ENCODE data around the gene B4GALNT1.
"Not testable (repeated sequence)": the region's sequence is repeated elsewhere in the genome, so short reads cannot be mapped to it uniquely, and the experiment has no call there.

B4GALNT1 gene

DNA sequence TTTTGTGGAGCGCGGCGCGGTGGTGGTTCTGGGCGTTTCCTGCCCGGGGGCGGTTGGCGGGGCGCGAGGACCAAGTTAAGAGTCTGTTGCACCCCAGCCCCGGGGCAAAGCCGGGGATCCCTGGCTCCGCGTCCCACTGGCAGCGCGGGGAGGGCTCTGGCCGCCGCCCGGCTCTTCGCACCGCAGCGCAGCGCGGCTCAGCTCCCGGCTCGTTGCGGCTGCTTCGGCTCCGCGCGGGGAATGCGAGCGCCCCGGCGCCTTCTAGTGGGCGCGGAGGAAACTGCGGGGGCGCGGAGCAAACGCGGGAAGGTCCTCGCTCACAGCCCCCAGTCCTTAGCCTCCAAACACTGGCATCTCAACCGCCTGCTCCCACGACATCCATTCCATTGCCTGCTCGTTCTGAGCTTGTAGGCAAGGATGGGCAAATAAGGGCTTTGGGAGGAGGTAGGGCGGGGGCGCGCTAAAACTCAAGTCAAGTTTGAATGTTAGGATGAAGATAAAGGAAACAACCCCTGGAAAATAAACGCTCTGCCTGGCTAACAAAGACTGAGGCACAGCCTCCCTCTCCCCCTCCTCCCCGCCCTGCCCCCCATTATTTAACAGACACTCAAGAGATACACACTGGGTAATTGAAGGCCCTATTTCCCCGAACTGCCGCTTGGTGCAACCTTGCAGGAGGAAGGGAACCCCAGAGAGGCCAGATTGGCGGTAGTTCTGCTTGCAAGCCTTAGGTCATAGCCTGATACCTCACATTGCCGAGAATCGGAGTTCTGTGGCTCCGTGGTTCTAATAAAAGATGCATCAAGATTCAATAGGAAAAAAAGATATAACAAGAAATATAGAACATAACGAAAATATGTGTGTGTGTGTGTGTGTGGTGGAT, at the start of gene B4GALNT1:
TSS of gene B4GALNT1 (minus strand) at position 244 of the 883 bp plus-strand sequence. CDS start 1,069 bp downstream, outside the sequence.
- peak; percentile 59 to 65 for DNase-seq

DNA sequence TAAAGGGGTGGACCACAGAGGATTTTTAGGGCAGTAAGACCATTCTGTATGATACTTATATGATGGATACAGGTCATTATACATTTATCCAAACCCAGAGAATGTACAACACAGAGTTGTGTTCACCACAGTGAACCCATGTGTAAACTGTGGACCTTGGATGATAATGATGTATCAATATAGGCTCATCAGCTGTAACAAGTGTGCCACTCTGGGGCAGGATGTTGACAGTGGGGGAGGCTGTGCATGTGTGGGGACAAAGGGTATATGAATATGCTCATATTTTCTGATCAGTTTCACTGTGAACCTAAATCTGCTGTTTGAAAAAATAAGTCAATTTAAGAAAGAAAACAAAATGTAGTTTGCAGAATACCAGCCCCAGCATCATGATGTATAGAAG, 46.7 kb upstream of the B4GALNT1 start:
- no peak for DNase-seq

DNA sequence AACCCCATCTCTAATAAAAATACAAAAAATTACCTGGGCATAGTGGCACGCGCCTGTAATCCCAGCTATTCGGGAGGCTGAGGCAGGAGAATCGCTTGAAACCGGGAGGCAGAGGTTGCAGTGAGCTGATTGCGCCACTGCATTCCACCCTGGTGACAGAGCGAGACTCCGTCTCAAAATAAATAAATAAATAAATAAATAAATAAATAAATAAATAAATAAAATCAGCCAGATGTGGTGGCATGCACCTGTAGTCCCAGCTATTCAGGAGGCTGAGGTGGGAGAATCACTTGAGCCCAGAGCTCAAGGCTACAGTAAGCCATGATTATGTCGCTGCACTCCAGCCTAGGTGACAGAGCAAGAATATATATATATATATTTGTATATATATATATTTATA, 44.9 kb upstream of the B4GALNT1 start:
- DNase-seq = not testable (repeated sequence)

GRCh38 chr12:57674691-57675090, 41.7 kb upstream of the B4GALNT1 start:
- no peak for DNase-seq

DNA sequence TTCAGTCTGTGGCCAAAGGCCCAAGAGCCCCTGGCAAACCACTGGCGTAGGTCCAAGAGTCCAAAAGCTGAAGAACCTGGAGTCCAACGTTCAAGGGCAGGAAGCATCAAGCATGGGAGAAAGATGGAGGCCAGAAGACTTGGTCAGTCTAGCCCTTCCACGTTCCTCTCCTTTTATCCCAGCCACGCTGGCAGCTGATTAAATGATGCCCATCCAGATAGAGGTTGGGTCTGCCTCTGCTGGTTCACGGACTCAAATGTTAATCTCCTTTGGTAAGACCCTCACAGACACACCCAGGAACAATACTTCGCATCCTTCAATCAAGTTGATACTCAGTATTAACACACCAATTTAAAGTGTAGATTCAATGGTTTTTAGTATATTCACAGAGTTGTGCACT, 39.8 kb upstream of the B4GALNT1 start:
- DNase-seq = no peak

GRCh38 chr12:57671811-57672210, 38.8 kb upstream of the B4GALNT1 start:
- DNase-seq = not testable (repeated sequence)

DNA sequence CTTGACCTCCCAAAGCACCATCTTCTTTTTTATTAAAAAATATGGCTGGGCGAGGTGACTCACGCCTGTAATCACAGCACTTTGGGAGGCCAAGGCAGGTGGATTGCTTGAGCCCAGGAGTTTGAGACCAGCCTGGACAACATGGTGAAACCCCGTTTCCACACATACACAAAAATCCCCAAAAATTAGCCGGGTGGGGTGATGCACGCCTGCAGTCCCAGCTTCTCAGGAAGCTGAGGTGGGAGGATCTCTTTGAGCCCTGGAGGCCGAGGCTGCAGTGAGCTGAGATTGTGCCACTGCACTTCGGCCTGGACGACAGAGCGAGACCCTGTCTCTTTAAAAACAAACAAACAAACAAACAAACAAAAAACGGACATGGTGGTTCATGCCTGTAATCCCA, 36.7 kb upstream of the B4GALNT1 start:
- not testable (repeated sequence) for DNase-seq

DNA sequence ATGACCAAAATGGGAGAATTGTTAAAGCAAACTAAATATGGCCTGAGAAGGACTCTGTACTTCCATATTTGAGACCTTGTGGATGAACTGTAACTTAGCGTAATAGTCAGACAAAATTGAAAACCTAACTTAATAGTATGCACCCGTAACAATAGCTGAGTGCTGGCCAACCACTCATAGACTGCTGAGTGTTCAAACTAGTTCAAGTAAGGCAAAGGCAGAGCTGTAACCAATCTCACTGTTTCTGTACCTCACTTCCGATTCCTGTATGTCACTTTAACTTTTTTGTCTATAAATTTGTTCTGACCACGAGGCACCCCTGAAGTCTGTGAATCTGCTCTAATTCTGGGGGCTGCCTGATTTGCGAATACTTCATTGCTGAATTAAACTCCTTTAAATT, 33.9 kb upstream of the B4GALNT1 start:
- no peak for DNase-seq

- not testable (repeated sequence) for DNase-seq
Measured at GRCh38 chr12:57665066-57665820, 32.2 kb upstream of the B4GALNT1 start.

DNA sequence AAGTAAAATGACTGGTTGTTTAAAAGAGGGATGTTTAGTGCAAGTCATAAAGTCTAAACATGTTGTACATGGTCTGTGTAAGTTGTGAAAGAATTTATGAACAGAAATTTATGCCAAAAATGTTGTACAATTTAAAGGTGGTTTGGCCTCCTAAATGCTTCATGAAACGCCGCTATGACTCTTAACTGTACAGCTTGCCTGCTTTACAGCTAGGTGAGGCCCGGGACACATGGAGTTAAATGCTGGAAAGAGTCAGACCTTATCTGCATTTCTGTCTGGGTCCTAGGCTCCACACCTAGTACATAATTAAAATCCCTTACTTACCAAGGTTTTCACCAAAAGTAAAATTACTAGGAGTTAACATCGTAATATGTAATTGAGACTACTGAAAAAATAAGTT, 28.4 kb upstream of the B4GALNT1 start:
- DNase-seq = no peak

GRCh38 chr12:57658890-57659289, 25.9 kb upstream of the B4GALNT1 start:
- no peak for DNase-seq

DNA sequence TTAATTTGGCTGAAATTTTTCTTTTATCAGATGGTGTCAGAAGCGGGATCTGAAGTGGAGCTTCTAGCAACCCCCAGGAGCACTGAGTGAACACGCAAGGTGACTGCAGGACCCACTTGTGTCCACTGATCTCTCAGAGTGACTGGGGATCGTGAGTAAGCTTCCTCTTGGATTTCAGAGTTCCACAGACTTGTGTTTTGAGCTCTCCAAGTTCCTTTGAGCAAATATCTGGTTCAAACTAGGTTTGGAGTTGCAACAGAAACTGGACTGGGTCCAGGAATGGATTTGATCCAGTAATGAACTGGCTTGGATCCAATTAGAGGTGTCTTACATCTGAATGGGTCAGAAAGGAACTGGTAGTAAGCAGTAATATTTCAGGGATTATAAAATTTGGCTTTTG, 24.7 kb upstream of the B4GALNT1 start:
- DNase-seq = no peak

DNA sequence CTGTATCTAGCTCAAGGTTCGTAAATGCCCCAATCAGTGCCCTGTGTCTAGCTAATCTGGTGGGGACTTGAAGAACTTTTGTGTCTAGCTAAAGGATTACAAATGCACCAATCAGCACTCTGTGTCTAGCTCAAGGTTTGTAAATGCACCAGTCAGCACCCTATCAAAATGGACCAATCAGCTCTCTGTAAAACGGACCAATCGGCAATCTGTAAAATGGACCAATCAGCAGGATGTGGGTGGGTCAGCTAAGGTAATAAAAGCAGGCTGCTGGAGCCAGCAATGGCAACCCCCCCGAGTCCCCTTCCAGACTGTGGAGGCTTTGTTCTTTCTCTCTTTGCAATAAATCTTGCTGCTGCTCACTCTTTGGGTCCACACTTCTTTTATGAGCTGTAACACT, 23.4 kb upstream of the B4GALNT1 start:
- DNase-seq = not testable (repeated sequence)

- no peak for DNase-seq
Measured at GRCh38 chr12:57655541-57656240, 22.7 kb upstream of the B4GALNT1 start.

DNA sequence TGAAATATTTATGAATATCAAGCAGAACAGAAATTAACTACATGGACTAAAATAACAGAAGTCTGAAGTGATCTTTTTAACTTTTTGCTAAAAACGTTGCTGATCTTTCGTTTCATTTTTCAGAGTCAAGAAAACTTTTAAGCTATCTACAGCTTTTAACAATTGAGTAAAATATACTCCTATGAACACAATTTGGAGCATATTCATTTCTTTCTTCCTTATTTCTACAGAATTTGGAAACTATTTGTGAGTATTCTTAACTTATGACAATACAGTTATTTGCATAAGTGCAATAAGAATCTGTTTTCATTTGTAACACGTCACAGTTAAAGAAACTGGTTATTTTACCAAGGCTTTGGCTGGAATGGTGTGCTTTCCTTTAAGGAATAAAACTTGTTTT, 21.0 kb upstream of the B4GALNT1 start:
- no peak for DNase-seq

GRCh38 chr12:57646659-57647049, 13.7 kb upstream of the B4GALNT1 start:
- not testable (repeated sequence) for DNase-seq

DNA sequence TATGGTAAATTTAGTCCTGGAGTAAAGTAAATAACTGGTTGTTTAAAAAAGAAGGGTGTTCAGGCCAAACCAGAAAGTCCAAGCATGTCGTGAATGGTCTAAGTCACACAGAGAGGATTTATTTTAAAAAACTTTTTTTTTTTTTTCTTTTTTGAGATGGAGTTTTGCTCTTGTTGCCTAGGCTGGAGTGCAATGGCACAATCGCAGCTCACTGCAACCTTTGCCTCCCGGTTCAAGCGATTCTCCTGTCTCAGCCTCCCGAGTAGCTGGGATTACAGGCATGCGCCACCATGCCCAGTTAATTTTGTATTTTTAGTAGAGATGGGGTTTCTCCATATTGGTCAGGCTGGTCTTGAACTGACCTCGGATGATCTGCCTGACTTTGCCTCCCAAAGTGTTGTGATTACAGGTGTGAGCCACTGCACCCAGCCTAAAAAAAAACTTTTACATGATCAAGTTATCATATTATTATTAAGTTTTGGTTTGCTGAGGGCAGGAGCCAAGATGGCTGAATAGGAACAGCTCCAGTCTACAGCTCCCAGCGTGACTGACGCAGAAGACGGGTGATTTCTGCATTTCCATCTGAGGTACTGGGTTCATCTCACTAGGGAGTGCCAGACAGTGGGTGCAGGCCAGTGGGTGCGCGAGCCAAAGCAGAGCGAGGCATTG, 13.1 kb upstream of the B4GALNT1 start:
- DNase-seq = not testable (repeated sequence)

GRCh38 chr12:57641699-57642442, 8.9 kb upstream of the B4GALNT1 start:
- DNase-seq = no peak

DNA sequence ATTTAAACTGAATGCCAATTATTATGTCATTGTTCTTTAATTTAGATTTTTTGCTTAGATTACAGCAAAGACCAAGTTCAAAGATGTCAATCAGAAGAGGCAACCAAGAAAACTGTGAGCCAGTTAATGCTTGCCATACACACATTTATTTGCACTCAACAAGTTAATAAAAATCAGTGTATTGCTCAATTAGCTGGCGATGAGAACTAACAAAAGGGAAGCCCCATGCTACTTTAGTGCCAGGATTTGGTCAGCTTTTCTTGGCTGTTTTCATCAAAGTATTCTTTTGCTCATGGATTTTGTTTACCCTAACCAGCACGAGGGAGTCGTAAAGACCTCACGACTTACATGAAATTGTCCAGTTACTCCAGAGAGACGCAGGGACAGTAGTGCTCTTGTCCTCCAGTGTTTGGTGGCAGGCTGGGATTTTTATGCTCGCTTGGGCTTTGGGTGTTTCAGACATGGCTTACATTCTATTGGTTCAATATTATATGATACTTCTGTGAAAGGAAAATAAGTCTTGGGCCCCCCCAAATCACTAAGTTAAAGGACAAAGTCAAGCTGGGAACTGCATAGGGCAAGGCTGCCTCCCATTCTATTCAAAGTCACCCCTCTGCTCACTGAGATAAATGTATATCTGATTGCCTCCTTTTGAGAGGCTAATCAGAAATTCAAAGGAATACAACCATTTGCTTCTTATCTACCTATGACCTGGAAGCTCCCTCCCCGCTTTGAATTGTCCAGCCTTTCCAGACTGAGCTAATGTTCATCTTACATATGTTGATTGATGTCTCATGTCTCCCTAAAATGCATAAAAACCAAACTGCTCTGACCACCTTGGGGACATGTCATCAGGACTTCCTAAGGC, 7.4 kb upstream of the B4GALNT1 start:
- no peak for DNase-seq

DNA sequence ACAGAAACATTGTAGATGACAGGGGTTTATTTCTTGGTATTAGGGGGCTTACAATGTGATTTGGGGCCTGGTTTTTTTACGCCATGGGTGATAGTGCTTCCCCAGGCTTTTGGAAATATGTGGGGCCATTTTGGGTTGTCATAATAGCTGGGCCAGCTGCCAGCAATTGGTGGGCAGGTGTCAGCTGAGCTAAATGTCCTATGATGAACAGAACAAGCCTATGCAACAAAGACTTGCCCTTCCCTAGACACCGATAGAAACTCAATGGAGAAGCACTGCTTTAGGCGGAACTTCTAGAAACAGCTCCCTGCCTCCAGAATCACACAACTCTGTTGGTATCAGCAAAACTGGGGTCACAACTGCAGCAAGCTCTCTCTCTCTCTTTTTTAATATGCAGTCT, 5.1 kb upstream of the B4GALNT1 start:
- DNase-seq = no peak

DNA sequence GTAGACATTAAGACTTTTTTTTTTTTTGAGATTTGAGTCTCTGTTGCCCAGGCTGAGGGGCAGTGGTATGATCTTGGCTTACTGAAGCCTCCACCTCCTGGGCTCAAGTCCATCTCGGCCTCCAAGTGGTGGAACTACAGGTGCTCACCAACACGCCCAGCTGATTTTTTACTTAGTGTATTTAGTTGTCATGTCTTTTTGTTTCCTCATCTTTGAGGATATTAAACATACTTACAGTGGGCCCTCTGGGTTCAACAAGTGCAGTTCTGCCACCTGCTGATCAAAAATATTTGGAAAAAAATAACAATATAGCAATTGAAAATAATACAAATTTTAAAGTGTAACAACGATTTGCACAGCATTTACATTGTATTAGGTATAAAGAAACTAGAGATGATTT, 4.4 kb upstream of the B4GALNT1 start:
- DNase-seq = no peak

All from activated CD4-positive, alpha-beta T cell treated with anti-CD3 and anti-CD28 coated beads for 4 hours (primary cell).